ENCODE measurements around the gene AAR2.
A peak's percentile ranks its signal among the peaks of the same experiment; 100 is the strongest.

AAR2 gene

DNA sequence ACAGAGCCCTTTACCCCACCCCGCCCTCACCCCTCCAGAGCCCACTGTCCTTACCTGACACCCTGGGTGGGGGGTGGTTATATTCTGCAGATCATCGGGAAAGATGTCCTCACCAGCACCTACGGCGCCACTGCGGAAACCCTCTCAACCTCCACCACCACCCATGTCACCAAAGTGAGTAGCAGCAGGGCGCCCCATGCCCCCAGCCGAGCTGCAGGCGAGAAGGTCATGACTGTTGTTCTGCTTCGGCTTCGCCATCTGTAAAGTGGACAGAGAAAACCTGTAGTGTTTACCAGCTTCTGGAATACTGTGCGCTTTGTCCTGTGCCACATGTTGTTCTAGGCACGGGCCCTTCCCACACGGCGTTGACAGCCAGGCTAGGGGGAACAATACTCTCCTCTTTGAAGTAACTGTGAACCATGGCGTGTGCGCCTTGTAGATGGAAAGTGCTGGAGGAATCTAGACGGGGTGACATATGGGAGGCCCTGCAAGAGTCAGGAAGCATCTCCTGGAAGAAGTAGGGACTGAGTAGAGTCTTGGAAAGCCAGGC lies 16.5 kb upstream of the AAR2 start:
- DNase-seq = no peak

DNA sequence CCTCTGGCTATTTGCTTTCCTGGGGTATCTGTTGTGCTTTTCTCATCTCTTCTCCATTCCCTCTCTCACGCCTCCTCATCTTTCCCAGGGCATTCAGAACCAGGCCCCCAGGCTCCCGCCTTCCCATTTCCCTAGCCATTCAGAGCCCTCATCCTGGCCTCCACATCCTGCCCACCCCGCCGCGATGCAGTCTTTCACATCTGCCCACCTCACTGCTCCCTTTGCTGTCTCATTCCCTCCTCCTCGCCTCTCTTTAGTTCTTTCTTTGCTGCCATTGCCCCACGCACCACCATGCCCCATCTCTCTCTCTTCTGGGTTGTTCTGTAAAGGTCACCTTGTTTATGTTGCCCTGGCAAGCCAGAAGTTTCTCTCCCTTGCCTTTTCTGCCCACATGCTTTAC lies 10.6 kb upstream of the AAR2 start:
- DNase-seq = no peak

DNA sequence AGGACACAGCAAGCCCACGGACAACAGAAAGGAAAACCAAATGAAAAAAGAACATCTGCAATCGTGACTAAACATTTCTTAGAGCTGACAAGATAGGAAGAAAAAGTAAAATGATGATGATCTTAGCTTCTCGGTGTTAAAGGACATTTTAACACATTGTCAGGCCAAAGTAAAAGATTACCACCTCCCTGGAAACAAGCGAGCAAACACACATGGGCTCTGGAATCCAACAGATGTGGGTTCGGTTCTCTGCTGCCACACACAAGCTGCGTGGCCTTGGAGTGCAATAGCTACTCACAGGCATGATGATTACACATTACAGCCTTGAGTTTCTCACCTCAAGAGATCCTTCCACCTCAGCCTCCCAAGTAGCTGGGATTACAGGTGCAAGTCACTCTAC lies 7.5 kb upstream of the AAR2 start:
- no peak for DNase-seq

DNA sequence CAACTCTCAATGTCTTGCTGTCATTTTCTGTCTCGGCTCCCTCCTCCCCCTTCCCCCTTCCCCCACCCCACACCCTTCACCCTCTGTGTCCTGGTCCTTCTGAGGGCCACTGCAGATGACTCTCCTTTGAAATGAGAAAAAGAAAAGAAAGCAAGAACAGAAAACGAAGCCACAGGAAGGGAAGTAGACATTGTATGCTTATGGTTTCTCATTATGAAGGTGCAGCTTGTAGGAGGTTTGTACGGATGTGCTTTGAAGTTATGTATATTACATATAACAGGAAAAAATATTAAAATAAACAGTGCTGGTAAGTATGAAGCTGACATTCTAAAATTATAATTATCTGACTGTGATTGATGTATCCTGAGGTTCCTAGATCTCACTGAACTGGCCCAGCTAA lies 6.3 kb upstream of the AAR2 start:
- DNase-seq = no peak

DNA sequence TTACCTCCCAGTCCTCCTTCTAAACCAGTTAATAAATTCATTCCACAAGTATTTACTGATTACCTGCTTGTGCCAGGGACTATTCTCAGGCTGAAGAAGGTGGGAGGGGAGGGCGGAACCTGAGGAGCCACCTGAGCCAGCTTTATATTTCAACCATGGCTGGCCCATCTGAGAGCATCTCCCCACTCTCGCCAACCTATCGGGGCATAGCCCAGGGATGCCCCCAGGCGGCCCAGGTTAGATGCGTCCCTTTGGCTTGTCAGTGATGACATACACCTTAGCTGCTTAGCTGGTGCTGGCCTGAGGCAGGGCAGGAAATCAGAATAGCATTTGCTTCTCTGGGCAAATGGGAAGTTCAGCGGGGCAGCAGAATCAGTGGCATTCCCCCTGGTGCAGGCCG lies 4.9 kb upstream of the AAR2 start:
- no peak for DNase-seq

DNA sequence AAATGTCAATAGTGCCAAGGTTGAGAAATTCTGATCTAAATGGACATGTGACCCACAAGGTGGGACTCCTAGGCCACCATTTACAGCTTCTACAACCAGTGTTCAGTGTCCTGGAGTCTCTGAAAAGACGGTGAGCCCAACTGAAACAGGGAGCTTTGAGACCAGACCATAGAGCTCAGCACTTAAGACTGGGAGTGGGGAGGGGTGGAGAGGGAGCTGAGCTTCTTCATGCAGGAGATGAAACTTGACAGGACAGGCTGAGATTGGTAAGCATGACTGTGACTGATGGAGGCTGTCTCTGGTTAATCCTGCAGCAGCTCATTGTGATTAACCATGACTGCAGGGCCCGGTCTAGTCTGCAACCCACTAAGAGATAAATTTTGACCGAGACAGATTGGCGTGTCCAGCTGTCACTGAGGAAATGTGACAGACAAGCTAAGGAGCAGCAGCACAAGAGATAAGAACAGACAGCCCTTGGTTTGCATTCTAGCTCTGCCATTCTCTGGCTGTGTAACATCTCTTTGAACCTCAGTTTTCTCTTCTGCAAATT lies 1.4 kb upstream of the AAR2 start:
- DNase-seq = no peak

DNA sequence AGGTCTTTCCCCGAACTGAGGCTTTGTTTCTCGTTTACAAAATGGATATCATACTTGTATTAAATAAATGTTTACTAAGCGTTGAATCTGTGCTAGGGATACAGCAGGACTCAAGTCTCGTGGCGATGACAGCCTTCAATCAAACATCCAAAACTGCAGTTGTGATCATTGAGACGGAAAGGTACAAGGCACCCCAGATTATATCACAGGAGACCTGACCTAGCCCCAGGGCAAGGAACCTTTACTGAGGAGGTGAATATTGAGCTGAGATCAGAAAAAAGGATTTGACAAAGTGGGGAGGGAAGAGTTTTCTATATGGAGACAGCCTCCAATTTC lies 476 bp downstream of the AAR2 start:
- DNase-seq = no peak

DNA sequence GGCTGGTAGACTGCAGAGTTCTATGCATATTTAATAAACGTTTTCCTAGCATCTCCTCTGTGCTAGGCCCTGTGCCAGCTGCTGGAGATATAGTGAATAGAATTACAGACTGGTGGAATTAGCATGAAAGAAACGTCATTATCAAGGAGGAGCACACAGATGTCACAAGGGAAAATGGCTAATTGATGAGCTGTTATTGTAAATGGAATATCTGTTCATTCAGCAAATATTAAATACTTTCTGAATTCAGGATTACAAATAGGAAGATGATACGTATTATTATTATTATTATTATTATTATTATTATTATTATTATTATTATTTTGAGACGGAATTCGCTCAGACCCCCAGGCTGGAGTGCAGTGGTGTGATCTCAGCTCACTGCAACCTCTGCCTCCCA lies 1.2 kb downstream of the AAR2 start:
- DNase-seq = no peak

DNA sequence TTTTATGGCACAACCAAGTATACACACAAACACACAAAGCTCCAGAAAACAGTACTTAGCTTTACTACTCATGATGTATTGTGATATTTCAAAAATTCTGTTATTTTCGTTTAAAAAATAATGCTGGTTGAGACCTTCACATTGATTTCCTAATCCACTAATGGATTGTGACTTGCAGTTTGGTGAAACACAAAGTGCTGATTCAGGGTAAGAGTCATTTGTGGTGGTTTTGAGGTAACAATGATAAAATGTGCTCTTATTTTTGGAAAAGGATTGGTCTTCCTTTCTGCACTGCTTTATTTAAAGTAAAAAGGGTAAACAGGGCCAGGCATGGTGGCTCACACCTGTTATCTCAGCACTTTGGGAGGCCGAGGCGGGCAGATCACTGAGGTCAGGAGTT lies 1.9 kb downstream of the AAR2 start:
- no peak for DNase-seq

DNA sequence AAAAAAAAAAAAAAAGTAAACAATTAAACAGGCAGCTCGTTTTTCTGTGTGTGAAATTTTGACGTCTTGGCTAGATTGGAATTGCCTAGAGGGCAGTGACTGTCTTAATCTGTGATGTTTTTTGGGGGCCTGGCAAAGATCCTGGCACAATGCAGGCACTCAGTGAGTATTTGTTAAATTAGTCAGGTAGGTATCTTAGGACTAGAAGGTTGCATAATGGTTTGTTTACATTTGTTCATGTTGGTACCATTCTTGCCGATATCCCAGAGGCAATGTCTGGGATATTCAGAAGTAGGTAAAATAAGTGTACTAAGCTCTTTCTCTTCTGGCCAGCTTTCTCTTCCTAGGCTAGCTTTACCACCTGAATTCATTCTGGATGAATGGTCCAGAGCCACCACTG lies 2.5 kb downstream of the AAR2 start:
- DNase-seq = no peak

DNA sequence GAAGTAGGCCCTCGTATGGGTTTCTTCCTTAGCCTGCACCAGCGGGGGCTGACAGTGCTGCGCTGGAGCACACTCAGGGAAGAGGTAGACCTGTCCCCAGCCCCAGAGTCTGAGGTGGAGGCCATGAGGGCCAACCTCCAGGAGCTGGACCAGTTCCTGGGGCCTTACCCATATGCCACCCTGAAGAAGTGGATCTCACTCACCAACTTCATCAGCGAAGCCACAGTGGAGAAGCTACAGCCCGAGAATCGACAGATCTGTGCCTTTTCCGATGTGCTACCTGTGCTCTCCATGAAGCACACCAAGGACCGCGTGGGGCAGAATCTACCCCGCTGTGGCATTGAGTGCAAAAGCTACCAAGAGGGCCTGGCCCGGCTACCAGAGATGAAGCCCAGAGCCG lies 3.8 kb downstream of the AAR2 start:
- DNase-seq = no peak

DNA sequence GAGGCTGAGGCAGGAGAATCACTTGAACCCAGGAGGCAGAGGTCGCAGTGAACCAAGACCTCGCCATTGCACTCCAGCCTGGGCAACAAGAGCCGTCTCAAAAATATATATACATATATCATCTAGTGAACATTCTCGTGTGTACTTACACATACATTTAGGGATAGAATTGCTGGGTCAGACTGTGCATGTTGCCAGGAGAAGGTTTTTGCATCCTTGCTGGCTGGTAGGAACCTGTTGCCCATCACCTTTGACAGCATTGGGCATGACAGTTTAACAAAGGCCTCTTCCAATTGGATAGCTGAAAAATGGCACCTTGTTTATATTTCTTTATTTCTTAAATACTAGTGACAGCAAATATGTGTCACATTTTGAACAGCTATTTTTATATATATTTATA lies 5.4 kb downstream of the AAR2 start:
- no peak for DNase-seq

DNA sequence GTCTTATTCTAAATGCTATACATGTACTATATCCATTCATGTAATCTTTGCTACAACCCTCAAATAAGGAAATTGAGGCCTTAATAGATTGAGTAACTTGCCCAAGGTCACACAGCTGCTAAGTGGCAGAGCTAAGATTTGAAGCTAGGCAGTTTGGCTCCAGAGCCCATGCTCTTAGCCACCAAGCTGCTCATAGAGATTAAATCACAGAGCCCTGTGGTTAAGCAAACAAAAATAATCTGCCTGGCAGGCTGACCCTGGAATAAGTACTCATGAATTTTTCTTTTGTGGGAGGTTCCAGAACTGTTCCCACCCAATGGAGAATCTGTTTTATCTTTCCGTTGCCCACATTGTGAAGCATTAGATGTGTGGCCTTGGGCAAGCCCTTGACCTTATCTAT lies 7.4 kb downstream of the AAR2 start:
- DNase-seq = no peak

DNA sequence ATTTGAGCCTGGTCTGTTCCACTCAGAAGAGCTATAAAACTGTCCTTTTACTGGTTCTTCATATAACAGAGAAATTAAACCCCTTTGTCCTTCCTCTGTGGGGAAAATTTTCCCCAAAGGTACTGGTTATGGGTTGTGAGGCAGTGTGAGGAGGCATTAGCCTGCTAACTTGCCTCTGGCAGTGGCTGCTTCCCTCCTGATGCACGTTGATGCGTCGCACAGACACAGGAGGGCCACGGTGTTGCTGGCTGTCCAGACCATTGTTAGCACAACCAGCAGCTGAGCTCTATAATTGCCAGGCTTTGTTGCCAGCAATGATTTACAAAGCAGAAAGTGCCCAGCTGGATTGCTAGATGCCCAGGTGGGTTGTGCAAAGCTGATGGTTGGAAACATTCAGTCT lies 10.1 kb downstream of the AAR2 start:
- DNase-seq = peak; percentile 22

DNA sequence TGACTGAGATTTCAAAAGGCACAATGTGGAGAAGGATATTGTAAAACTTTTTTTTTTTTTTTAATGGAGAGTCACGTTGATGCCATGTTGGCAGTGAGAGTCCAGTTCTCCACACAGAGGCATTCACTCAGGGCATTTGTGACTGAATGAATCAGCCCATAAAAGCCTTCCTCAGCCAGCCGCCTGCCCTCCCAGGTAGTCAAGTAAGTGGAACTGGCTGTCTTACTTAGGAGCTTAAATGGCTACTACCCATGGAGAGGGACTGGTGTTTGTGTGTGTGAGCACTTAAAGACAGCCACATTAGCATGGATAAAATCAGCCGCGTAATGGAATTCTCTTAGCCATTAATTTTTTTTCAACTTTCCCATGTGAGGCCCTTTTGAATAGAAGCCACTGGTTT lies 12.6 kb downstream of the AAR2 start:
- DNase-seq = no peak

DNA sequence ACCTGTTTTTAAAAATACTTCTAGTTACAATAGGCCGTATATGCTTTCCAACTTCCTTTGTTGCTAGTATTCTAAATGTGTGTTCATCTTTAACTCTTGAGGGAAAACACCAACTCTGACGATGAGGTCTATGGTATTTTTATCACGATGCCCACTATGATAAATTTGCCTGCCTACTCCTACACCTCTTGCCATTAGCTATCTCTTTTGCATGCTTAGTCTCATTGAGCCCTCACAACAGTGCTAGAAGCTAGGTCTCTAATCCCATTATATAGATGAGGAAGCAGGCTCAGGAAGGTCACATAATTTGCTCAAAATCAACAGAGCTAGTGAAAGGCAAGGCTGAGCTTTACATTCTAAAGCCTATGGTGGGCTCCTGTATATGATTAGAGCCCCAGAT lies 13.2 kb downstream of the AAR2 start:
- DNase-seq = no peak

DNA sequence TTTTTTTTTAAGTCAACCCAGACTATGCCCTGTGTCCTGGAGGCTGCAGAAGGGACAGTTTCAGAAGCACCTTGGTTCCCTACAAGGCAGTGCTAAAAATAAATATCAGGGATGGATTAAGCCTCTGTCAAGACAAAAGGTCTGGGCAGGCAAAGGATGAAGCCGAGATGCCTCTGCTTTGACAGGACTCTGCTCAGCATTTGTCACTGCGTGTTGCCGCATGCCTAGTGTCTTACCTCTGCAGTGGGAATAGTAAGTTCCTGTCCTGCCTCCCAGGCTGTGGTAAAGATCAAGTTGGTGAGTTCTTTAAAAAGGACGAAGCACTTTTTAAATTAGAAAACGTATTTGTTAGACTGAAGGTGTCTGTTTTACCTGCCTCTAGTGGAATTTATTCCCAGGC lies 15.1 kb downstream of the AAR2 start:
- no peak for DNase-seq

DNA sequence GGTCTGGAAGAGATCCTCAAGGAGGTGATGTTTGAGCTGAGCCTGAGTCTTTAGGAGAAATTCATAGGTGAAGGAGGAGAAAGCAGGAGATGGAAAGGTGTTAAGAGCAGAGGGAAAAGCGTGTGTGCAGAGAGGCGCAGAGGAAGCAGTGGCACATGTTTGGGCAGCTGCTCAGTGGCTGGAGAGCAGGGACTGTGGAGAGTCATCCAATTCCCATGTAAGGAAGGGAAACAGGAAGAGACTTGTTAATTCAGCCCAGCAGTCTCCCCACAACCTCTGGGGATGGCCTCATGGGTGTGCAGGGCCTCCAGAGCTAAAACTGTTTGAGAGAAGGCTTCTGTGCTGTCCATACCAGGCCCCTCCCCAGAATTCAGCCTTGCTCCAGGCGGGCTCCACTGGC lies 16.2 kb downstream of the AAR2 start:
- DNase-seq = no peak

DNA sequence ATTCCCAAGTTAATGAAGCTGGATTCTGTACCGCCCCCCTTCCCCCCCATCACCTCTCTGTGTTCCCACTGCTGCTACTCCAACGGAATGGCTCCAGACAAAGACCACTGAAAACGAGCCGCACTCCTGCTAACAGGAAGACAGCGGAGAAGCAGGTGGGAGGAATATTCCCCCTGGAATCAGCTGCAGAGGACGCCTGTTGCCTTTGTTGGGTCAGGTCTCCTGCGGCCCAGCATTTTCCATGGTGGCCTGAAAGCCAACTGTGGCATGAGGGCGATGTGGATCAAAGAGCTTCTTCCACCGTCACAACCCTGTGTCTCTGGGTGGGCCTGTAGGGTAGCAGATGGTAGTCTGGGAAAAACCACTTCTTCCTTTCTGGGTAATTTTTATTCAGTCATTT lies 16.8 kb downstream of the AAR2 start:
- no peak for DNase-seq

DNA sequence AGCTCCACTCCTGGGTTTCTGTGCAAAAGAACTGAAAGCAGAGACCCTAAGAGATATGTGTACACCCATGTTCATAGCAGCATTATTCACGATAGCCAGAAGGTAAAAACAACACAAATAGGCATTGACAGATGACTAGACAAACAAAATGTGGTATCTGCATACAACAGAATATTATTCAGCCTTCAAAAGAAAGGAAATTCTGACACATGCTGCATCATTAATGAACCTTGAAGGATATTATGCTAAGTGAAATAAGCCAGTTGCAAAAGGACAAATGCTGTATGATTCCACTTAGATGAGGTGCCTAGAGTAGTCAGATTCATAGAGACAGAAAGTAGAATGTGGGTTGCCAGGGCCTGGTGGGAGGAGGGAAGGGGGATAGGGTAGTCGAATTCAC lies 17.8 kb downstream of the AAR2 start:
- DNase-seq = no peak

DNA sequence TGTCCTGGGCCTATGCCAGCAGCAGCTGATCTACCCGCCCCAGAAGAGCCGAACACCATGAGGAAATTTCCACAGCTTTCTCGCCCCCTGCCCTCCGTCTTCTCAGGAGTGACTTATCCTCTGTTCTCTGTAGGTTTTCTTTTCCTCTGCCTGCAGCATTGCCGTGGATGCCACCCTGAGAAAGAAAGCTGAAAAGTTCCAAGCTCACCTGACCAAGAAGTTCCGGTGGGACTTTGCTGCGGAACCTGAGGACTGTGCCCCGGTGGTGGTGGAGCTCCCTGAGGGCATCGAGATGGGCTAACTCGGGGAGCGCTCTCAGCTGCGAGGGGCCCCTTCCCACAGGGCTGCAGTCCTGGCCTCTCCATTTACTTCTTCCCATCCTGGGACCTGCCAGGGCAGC lies 19.2 kb downstream of the AAR2 start:
- no peak for DNase-seq

DNA sequence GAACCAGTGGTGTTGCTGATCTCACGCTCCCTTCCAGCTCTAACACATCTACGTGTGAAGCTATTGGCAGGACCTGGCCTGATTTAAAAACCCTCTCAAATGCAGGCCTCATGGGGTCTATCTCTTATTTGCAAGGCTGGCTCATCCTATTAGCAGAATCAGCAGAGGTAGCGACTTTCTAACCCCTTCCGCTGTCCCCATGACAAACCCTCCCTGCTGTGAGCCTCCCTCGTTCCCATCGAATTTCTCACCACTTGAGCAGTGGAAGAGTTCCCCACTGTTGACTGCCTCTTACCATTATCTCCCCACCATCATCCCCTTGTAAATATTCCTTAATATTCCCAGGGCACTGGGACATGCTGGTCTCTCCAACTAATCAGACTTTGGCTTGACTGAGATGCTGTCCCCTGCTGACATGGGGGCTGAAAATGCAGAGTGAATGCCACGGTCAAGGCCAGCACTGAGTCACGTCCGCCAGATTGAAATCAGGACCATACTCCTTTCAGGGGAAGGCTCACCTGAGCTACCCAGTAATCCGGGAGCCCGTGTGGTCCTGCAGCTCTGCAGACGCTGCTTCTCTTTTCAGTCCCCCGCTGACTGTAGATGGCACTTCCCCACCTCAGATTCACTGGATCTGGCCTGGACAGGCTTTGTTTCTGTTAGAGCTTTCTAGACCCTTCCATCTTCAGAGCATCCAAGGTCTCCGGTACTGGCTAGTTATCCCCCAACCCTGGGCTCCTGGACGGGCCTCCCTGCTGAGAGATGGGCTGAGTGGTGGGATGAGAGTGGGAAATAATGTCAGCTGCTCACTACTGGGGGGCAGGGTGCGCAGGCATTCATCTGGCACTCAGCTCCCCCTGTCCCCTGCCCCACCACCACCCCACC lies 23.1 kb downstream of the AAR2 start:
- no peak for DNase-seq

DNA sequence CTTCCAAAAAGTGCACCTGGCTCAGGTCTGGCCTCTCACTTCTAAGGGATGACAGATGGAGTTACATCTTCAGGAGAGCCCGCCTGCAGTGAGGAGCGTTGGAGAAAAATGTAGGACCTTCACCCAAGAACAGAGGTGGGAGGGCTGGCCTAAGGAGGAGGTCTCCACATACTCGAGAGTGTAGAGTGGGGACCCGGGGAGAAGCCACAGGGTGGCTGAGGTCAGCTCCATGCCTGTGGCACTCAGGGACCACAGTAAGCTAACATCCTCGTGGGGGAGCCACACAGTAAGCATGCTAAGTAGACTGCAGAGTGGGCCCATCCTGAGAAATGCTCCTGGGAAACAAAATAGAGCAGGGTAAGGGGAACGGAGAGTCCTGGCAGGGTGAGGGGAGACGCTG lies 24.0 kb downstream of the AAR2 start:
- DNase-seq = no peak

DNA sequence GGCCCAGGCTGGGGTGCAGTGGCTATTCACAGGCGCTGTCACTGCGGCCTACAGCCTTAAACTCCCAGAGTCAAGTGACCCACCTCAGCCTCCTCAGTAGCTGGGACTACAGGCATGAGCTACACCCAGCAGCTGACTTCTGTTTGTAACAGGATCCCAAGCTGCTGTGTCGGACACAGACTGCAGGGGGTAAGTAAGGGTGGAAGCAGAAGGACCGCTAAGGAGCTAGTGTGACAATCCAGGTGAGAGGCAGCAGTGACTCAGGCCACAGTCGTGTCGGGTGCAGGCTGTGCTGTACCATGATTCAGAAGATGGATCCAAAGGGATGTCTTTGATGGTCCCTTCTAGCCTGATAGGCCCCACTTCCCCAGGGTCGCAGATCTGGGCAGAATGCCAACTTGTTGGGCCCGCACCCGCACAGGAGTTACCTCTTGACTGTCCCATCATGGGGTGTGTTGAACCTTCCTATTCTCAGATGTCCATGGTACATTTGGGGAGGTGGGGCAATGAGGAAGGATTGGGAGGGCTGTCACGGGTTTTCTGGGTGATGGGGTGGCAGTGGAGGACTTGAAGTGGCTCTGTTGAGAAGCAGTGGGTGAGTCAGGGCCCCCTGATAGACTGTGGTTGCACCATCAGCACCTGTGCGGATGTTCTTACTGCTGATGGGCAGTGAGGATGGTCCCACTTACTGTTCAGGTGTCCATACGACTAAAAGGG lies 25.3 kb downstream of the AAR2 start:
- DNase-seq = no peak

All from NCI-H1092 treated with DMSO at 0.1 percent for 48 hours (cell line).